HG02610 (cell line): ENCODE results near the gene MEF2A.
A peak's percentile ranks its signal among the peaks of the same experiment; 100 is the strongest.

Source experiments
- ATAC-seq: cut with Tn5 transposase; IDR thresholded peaks from one replicate; pipeline ENCODE4 v1.9.1; 2021; ENCODE audit warnings: mild to moderate bottlenecking, moderate library complexity; ENCODE audit not compliant: unreplicated experiment

Gene MEF2A

DNA sequence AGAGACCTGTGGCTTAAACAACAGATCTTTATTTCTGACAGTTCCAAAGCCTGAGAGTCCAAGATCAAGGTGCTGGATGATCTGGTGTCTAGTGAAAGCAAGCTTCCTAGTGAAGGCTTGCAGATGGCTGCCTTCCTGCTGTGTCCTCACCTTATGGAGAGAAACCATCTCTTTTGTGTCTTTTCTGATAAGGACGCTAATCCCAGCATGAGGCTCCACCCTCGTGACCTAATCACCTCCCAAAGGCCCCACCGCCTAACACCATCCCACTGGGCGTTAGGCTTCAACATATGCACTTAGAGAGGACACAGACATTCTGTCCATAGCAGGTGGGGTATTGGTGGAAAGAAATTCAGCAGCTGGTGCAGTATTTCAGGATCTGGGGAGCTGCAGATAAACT is 187.3 kb downstream of the MEF2A start:
- ATAC-seq = no peak

DNA sequence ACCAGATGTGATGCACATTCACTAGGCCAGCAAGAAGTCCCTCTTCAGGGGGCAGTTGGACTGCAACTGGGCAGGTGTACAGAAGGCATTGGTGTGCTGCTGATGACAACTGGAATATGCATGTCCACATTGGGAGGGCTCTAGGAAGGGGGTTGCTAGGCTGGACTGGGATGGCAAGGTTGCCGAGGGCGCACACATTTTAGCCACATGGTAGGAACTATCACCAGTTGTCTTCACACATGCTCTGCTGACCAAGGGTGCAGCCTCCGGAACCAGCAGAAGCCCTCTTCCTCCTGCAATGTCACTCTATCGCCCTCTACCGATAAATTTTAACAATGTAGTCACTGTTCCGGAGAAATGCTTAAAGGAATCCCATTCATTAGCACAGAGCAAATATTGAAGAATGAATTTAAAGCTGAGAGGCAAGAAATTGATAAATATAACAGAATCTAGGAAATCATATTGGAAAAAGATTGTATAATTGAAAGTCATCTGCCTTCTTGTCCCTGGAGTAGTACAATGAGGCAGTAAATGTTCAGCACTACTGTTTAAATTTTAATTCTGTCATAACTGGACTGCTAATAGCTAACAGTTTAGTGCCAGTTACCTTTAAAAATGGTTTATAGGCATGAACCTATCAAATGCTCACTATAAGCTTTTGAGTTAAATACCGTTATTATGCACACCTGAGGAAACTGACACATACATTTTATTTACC is 190.1 kb downstream of the MEF2A start:
- ATAC-seq = peak; percentile 85

DNA sequence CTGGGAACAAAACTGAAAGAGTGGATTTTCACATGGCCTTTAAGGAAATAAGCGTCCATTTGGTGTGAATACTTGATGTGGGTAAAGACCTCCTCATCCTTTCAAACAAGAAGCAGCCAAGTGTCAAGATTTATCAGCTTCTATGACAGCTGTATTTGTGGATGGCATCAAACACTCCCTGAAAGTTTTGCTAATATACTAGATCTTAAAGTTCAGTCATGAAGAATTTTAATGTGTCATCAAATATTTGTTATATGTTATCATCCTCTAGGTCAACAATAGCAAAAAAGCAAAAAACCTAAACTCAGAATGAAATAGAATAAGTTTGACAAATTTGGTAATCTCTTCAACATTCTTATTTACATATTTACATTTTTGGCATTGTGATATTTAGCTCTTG is 196.5 kb downstream of the MEF2A start:
- ATAC-seq = no peak

DNA sequence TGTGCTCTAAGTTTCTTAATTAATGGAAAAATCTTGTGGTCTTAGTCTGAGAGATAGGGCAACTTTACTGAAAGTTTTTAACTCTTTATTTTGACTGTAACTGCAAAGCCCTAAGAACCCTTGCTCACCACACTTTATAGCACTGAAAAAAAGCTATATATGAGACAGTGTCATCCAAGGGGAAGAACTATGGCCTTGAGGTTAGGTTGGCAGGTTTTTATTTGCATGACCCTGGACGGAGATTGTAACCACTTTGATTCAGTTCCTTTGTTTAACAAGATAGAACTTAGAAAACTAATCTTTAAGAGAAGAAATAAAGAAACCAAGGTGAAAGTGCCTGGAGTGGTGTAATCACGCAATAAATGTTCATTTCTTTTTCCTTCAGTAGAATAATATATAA is 198.0 kb downstream of the MEF2A start:
- peak; percentile 63 for ATAC-seq

DNA sequence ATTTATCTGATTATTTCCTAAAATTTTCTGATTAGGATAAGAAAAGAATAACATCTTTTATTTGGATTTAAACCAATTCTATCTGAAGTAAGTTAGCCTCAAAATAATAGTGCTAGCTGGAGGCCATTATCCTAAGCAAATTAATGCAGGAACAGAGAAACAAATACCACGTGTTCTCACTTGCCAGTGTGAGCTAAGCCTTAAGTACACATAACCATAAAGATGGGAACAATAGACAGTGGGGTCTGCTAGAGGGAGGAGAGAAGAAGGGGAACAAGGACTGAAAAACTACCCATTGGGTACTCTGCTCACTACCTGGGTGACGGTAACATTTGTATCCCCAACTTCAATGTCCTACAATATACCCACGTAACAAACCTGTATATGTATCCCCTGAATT is 198.7 kb downstream of the MEF2A start:
- ATAC-seq = no peak
